Fibroblast of skin of right quadriceps (primary cell): ENCODE results near the gene HIVEP1.

Source experiments
- DNase-seq: peaks from one replicate; pipeline ENCODE4 v3.0.0-alpha.2; 2013

Gene HIVEP1

DNA sequence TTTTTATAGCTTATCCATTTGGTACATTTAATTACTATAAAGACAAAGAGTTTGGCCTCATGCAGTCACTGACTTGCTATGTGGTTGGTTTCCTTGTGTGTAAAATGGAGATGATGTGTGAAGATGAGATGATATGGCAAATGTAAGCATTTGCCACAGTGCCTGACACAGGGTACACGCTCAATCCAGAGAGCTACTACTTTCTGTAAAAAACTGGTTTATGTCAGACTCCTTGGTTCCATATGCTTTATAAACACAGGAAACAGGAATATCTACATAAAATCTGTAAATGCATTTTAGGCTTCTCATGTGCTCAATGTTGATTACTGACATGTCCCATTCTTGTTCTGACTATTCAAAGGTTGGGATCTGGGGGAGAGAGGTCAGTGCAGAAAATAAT lies 10.4 kb downstream of the HIVEP1 start:
- no peak for DNase-seq

DNA sequence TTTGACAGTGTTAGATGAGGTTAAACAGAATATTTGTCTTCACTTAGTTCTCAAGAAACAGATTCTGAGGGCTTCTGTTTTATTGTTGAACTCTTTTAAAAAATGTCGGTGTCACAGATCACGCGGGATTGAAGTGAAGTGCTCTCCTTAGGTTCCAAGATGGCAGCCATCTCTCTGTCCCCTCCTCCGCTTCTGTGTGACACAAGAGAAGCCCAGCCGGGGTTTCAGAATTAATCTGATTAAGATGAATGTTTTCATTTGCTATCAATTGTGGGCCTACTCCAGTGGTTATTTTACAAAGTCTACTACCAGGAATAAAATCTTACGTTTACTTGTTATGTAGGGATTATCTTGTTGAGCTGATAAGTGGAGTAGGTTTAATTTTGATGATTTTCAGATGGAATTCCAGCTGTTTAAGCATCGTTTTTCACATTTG lies 10.9 kb downstream of the HIVEP1 start:
- no peak for DNase-seq

DNA sequence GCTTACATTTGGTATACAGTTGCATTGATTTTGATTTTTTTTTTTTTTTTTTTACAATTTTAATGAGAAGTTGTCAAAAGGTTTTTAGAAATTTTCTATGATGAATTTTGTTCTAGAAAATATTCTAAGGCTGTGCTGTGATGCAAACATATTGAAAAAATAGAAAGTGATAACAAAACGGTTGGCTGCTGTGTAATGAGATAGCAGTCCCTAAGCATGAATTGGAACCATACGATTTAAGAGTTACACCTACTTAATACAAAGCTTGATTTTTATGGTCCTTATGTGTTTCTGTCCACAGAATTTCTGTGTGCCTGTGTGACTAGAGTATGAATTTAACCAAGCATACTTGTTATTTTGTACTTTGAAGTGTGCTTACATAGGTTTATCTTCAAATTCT lies 12.1 kb downstream of the HIVEP1 start:
- no peak for DNase-seq

DNA sequence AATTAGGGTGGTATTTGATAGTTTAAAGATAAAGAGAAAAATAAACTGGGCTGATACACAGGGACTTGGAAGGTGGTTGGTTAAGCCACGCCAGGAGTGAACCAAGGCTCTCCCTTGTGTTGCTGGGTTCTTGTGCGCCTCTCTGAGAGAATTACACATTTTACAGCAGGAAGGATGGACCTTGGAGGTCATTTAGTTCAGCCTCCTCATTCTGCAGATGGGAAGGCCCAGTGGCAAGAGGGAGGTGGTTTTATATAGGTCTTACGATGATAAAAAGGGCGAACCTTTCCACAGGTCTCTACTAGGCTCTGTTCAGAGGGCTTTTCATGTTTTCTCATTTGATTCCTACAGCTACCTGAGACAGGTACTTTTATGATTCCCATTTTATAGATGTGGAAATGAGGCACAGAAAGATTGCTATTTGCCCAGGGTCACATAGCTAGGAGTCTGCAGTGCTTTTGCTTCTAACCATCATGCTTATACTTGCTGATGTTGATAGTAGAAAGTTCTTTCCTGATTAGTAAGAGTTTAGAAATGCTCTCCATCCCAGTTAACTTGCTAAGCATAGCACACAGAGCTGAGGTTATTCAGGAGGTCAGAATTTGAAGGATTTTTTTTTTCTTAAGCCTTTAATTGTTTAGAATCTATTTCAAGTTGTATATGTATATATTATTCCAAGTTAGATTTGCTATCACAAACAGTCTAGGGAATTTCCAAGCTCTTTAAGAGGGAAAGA lies 12.8 kb downstream of the HIVEP1 start:
- peak; percentile 75 for DNase-seq

DNA sequence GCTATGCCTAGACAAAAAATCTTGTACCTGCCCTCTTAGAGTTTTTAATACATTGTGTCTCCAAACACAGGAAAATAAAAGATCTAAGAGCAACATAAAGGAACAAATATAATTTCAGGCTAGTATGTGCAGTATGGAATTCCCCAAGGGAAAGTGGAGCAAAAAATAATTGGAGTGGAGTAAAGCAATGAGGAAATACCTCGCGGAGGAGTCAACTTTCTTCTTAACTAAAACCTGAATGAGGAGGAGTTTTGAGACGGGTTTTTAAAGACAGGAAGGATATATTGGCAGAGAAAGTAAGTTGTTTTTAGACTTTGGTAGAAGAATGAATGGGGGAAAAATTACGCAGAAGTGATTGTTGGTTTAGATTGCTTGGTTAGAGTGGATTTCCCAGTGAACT lies 14.0 kb downstream of the HIVEP1 start:
- peak; percentile 31 for DNase-seq

DNA sequence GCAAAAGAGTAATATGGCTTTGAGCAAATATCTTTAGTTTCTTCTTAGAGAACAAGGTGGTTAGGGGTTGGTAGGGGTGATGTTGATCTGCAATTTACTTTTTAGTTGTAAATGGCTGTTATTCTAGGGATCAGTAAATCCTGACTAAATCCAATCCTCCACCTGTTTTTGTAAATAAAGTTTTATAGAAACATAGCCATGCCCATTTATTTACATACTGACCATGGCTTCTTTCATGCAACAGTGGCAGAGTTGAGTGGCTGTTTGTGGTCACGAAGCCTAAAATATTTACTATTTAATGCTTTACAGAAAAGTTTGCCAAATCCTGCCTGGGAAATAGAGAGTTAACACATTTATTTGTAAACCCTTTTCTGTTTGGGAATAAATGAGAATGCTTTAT lies 14.7 kb downstream of the HIVEP1 start:
- no peak for DNase-seq

DNA sequence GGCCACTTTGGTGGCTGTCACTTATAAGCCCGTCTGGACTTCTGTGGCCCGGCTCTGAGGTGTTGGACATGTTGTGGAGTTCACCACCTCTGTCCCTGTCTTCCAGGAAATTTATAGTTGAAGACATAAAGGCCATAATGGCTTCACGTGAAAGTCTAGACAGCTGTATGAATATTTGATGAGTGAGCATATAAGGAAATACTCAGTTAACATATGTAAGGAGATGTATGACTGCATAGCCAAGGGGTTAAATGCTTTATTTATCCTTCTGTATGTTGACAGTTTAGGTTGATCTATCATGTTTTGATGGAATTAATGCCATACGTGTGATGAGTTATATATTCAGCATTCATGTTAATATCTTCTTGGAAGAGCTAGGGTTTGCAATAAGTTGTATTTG lies 16.1 kb downstream of the HIVEP1 start:
- DNase-seq, result no peak

DNA sequence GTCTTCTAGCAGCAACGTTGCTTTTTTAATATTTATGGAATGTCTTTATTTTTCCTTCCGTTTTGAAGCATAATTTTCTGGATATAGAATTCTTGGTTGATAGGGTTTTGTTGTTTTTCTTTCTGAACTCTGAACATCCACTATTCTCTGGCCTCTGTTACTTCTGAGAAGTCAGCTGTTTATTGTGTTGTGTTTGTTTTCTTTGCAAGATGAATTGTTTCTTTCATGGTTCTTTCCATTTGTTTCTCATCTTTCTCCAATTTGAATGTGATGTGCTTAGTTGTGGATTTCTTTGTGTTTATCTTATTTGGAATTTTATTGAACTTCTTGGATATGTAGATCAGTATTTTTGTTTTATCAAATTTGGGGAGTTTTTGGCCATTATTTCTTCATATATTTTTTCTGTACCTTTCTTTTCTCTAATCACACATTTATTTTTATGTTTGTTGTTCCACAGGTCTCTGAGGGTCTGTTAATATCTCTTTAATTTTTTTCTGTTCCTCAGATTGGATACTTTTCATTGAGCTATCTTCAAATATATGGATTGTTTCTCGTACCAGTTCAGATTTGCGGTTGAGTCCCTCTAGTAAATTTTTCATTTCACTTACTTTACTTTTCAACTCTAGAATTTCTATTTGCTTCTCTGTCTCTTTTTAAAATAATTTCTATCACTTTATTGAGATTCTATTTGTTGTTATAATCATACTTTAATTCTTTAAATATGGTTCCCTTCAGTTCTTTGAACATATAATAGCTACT lies 18.0 kb downstream of the HIVEP1 start:
- no peak for DNase-seq

DNA sequence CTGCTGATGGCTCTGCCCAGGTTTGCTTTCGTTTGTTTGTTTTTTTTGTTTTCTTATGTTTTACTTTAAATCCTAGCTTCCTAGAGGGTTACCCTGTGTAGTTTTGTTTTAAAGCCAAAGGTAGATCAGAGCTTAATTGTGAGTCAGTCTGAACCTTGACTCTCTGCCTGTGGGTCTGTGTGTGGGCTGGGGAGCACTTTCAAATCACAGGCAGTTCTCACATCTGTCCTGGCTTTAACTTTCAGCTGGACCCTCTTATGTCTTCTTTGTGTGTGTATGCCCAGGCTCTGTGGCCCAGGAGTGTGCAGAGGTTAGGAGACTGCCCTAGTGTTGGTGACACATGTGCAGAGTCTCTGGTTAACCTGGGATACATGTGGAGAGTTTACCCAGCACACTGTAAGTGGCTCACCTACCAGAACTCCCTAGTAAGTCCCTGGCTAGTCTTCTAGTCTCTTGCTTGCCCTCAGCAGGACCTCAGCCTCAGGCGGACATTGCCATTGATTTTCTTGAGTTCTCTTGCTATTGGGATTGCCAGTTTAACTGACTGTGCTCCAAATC lies 19.0 kb downstream of the HIVEP1 start:
- no peak for DNase-seq

DNA sequence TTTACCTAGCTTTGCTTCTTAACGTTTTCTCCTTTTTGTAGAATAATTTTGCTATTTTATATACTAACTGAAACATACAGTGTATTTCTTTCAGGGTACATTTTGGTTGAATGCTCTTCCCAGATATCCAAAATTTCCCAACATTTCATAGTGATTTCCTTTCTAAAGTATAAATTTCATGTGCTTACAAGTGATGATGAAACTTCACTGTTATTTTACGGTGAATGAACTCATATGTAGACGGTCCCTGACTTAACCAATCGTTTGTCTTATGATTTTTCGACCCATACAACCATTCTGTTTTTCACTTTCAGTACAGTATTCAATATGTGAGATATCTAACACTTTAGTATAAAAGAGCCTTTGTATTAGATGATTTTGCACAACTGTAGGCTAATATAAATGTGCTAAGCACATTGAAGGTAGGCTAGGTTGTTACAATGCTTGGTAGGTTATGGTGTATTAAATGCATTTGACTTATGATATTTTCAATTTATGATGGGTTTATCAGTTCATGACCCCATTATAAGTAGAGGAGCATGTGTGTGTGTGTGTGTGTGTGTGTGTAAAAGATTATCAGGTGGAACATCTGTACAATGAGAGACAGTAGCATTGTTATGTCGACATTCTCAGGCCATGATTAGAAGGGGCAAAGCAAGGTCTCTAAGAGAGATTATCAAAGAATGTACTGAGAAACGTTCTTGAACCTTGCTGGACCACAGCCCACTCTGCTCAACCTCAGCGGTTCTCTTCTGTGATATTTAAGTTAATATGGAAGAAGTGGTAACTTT lies 20.9 kb downstream of the HIVEP1 start:
- no peak for DNase-seq

DNA sequence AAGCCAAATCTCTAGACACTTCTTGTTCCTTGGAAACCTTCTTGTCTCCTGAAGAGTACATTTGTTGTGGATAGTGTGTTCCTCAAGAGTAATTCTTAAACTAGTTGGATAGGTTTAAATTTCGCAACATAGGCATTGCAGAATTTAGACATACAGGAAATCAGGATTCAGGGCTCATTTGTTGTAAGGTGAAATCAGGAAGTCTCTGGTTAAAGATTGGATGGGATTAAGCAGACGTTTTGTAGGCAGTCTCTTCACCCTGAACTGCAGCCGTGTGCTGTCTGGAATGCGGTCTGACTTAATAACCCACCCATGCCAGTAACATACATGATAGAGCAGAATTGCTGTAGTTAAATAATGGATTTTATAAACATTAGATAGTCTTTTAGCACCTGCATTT lies 21.7 kb downstream of the HIVEP1 start:
- DNase-seq, result peak; percentile 48

DNA sequence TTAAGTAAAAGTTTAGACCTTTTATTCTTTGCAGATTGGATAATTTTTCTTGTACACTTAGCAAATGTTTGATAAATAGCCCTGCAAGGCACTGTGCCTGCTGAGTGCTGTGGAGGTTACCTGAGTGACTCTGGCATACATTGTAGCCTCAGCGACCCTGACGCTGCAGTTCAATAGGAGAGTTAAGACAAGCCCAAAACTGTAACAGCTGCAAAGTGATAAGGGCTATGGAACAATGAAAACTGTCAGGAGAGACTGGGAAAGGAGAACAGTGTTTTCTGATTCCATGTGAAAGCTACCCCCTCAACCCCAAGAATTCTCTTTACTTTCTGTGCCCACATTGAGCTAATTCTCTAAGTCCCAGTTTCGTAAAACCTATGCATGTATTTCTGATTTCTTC lies 22.2 kb downstream of the HIVEP1 start:
- no peak for DNase-seq

DNA sequence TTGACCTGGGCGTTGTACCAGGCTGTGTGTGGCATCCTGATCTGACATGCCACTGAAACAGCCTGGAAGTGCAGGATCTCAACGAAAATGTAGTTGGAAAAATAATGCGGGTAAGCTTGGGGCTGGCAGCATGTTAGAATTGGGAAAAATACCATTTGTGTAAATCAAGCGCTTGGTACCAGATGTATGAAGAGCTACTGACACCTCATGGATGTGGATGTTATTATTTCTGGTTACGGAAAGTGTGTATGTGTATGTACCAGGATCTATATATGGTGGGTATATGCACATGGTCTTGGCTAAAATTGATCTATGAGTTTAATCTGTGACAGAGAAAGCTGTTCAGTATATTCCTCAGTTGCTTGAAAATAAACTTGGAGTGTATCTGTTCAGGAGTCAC lies 22.7 kb downstream of the HIVEP1 start:
- peak; percentile 31 for DNase-seq

DNA sequence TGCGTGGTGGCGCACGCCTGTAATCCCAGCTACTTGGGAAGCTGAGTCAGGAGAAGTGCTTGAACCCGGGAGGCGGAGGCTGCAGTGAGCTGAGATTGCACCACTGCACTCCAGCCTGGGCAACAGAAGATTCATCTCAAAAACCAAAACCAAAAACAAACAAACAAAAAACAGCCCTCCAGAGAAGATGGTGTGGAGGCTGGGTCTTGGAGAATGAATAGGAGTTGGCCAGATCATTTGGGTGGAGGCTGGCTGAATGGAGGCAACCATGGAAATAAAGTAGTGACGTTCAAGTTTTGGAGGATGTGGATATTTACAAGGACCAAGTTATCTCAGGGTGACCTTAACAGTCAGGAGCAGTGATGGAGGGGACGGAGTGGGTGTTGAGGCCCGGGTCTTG lies 24.7 kb downstream of the HIVEP1 start:
- DNase-seq, result no peak

DNA sequence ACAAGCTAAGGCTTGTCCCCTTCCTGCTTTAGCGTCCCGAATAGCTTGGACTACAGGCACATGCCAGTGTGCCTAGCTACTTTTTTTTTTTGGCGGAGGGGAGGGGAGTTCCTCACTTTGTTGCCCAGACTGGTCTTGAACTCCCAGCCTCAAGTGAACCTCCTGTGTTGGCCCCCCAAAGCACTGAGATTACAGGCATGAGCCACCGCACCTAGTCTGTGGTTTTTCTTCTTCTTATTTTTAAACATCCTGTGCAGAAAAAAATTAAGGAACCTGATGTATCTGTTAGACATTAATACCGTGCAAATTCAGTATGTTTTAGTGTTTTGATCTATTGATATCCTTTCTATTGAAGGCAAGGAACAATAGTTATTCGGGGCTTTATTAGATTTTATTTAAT lies 25.7 kb downstream of the HIVEP1 start:
- no peak for DNase-seq

DNA sequence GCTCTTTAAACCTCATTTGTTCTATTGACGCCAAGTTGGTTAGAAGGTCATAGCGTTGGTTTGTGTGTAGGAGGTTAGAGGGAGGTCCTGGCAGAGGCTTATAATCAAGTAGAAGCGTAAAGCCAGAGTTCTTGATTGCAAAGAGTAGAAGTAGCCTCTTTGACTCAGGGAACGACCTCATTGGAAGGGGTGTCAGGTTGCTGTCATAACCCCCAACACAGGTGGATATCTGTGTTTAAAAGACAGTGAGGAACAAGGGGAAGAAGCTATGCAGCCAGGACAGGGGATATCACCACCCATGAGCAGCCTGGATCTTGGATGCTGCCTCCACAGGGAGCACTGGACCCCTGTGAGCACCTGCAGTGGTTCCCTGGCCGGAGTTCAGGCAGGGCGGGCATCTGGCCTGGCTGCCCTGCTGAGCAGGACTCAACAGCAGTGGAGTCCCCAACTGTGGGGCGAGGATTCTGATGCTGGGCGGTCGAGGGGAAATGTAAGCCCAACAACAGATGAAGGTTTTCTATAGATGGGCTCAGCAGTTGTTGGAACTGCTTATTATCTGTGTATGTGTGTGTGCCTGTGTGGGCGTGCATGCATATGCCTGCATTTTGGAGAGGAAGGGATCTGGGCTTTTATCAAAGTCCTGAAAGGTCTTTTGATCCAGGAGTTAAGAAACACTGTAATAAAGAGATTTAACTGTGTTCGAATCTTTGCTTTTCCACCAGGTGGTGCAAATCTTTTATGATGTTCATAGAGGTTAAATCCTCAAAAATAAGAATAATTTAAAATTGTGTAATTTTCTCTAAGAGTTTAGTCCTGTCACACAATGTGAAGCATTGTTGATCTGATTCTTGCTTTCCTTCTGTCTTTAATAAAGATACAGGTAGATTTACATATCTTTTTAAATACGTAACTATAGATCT lies 27.7 kb downstream of the HIVEP1 start:
- DNase-seq, result no peak

DNA sequence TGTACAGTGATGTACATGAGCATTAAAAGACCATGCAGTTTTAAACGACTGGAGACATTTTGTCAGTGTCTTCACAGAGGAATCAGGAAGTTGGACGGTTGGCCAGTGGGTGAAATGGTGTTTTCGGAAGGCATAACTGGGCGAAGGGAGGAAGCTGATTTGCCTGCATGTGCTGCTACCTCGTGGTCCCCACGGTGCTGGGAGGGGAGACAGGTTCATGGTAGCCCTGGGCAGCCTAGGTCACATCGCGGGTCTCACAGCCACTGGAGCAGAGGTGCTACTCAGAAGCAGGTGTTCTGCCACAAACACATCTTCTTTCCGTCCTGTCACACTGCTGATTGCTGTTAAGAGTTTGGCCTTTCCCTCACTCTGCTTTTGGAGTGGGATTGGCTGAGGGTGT lies 35.2 kb downstream of the HIVEP1 start:
- DNase-seq, result no peak

DNA sequence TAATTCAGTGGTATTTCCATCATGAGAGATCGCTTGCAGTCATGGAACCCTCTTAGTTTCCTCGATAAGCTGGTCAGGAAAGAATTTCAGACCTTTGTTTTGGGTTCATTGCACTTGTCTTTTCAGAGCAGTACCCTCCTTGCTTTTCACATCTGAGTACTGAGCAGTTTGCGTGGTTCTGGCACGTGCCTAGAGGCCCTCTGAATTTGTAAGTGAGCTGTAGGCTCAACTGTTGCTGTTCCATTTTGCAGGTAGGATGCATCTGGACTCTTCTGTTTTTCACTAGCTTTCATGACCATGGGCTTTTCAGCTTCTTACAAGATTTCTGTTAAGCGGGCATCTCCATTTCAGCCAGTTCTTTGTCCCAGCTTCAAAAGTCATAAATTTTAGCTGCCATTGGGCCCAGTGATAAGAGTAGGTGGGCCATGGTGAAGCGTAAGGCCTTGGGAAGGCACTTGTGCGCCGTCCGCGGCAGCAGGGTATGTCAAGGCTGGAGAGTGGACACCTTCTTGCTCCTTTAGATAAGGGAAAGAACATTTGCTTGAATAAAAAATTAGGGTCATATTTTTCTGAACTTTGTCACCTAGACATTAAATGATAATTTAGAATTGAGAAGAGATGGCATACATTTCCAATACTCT lies 35.8 kb downstream of the HIVEP1 start:
- DNase-seq, result no peak

DNA sequence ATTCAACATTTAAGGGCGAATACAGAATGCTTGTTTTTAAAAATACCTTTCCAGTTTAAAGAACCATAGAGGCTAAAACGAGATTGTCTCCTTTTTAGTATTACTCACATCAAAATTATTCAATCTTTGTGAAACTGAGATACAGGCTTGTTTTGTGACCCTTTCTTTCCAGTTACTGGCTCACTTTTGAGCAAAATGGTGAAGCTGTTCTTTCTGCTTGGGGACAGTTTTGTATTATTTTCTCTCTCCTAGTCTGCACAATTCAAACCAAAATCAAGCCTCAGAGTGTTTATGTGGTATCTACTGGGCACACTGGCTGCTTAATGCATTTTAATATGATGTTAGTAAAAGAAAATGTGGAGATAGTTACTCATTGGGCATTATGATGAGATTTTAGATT lies 36.5 kb downstream of the HIVEP1 start:
- no peak for DNase-seq

DNA sequence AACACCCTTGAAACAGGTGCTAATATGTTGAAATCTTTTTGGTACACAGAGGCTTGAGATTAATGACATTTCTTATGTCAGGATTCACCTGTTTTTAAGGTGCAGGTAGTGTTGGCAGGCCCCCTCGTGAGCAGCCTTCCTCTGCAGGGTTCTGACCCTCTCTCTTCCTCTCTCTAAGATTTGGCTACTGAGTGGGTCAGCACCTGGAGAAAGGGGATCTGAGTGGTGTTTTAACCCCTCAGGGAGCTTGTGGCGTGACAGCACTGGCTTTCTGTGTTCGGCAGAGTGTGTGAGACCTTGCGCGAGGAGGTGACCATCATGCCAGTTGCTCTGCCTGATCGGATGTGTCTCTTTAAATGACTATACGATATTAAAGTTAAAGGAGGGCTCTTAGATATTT lies 37.1 kb downstream of the HIVEP1 start:
- DNase-seq, result no peak

DNA sequence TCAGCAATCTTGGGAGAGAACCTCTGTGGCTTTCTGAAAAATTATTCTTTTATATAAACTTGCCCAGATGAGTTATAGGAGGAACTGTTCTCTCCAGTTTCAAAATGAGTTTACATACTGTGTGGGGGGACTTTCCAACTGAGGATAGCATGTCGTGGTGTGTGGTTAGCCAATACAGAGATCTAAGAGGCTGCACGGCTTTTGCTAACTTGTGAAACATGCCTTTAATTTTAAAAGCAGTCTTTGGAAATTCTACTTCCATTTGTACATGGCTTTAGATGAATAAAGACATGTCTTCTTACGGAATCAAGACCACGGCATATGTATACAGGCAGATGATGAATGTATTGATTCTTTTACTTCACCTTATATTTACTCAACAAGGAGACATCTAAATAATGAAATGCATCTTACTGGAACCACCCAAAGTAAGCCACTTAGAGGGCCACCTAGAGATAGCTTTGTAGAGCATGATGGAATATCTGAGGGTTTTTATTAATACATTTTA lies 39.8 kb downstream of the HIVEP1 start:
- peak; percentile 49 for DNase-seq
